ENCODE measurements around the gene AMER2.

The AMER2 gene

GRCh38 chr13:25147638-25148401, 24.3 kb downstream of the AMER2 start:
- DNase-seq (ENCODE audit: low read depth): no peak
- TF ChIP-seq, protein P1, sequence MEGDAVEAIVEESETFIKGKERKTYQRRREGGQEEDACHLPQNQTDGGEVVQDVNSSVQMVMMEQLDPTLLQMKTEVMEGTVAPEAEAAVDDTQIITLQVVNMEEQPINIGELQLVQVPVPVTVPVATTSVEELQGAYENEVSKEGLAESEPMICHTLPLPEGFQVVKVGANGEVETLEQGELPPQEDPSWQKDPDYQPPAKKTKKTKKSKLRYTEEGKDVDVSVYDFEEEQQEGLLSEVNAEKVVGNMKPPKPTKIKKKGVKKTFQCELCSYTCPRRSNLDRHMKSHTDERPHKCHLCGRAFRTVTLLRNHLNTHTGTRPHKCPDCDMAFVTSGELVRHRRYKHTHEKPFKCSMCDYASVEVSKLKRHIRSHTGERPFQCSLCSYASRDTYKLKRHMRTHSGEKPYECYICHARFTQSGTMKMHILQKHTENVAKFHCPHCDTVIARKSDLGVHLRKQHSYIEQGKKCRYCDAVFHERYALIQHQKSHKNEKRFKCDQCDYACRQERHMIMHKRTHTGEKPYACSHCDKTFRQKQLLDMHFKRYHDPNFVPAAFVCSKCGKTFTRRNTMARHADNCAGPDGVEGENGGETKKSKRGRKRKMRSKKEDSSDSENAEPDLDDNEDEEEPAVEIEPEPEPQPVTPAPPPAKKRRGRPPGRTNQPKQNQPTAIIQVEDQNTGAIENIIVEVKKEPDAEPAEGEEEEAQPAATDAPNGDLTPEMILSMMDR (conservative IDR thresholded peaks at IDR 0.05; ENCODE audit: low read depth, low read length): no peak
- H3K4me3 ChIP-seq (ENCODE audit: low read depth, low read length): no peak overlapping the region

- no peak overlapping the region for H3K4me3 ChIP-seq (ENCODE audit: low read depth, low read length)
- no peak for DNase-seq (ENCODE audit: low read depth)
- TF ChIP-seq, protein P1 (conservative IDR thresholded peaks at IDR 0.05; ENCODE audit: low read depth, low read length): no peak
Observed at GRCh38 chr13:25143706-25144105, 28.4 kb downstream of the AMER2 start.

GRCh38 chr13:25141042-25141441, 31.0 kb downstream of the AMER2 start:
- H3K4me3 ChIP-seq (ENCODE audit: low read depth, low read length): no peak overlapping the region
- DNase-seq (ENCODE audit: low read depth): no peak
- TF ChIP-seq, protein P1 (conservative IDR thresholded peaks at IDR 0.05; ENCODE audit: low read depth, low read length): no peak

GRCh38 chr13:25137788-25138115, 34.3 kb downstream of the AMER2 start:
- no peak for DNase-seq (ENCODE audit: low read depth)
- H3K4me3 ChIP-seq (ENCODE audit: low read depth, low read length): no peak overlapping the region
- TF ChIP-seq, protein P1 (conservative IDR thresholded peaks at IDR 0.05; ENCODE audit: low read depth, low read length): no peak

GRCh38 chr13:25136880-25137787, 35.0 kb downstream of the AMER2 start:
- no peak for DNase-seq (ENCODE audit: low read depth)
- TF ChIP-seq, protein P1 (conservative IDR thresholded peaks at IDR 0.05; ENCODE audit: low read depth, low read length): no peak
- H3K4me3 ChIP-seq (ENCODE audit: low read depth, low read length): no peak overlapping the region

GRCh38 chr13:25135896-25136295, 36.2 kb downstream of the AMER2 start:
- H3K4me3 ChIP-seq (ENCODE audit: low read depth, low read length): no peak overlapping the region
- no peak for DNase-seq (ENCODE audit: low read depth)
- TF ChIP-seq, protein P1 (conservative IDR thresholded peaks at IDR 0.05; ENCODE audit: low read depth, low read length): no peak
